Activated gamma-delta T cell treated with anti-CD3 and anti-CD28 coated beads, Interleukin-2, amount 50 U/mL, for 16 hours (primary cell): ENCODE results near the gene ANTXRL.
"Not testable (repeated sequence)": the region's sequence is repeated elsewhere in the genome, so short reads cannot be mapped to it uniquely, and the experiment has no call there.

Source experiments
- DNase-seq: peaks from one replicate; pipeline ENCODE4 v3.0.0-alpha.2; 2020; ENCODE audit warnings: low read depth

Gene ANTXRL

GRCh38 chr10:46273506-46274477 lies 13.0 kb upstream of the ANTXRL start:
- no peak for DNase-seq

- no peak for DNase-seq
Measured at GRCh38 chr10:46277840-46278239, 9.0 kb upstream of the ANTXRL start.

- not testable (repeated sequence) for DNase-seq
Measured at GRCh38 chr10:46282421-46282831, 4.4 kb upstream of the ANTXRL start.

- peak; percentile 33 for DNase-seq
Measured at GRCh38 chr10:46282842-46283574, 3.8 kb upstream of the ANTXRL start.

GRCh38 chr10:46283580-46284285 lies 3.1 kb upstream of the ANTXRL start:
- DNase-seq: no peak

- peak; percentile 47 for DNase-seq
Measured at GRCh38 chr10:46284286-46285229, 2.2 kb upstream of the ANTXRL start.

- DNase-seq: no peak
Measured at GRCh38 chr10:46285300-46285699, 1.5 kb upstream of the ANTXRL start.

GRCh38 chr10:46285966-46286620 lies 704 bp upstream of the ANTXRL start:
- no peak for DNase-seq

- DNase-seq: no peak
Measured at GRCh38 chr10:46287846-46288477, 1.2 kb downstream of the ANTXRL start.

- DNase-seq: no peak
Measured at GRCh38 chr10:46288601-46289206, 1.9 kb downstream of the ANTXRL start.

GRCh38 chr10:46289209-46289810 lies 2.5 kb downstream of the ANTXRL start:
- no peak for DNase-seq

- DNase-seq: no peak
Measured at GRCh38 chr10:46290101-46290886, 3.5 kb downstream of the ANTXRL start.

GRCh38 chr10:46291817-46292572 lies 5.2 kb downstream of the ANTXRL start:
- no peak for DNase-seq

- no peak for DNase-seq
Measured at GRCh38 chr10:46292573-46293023, 5.8 kb downstream of the ANTXRL start.

GRCh38 chr10:46293228-46293627 lies 6.4 kb downstream of the ANTXRL start:
- DNase-seq: no peak

- no peak for DNase-seq
Measured at GRCh38 chr10:46293832-46294640, 7.2 kb downstream of the ANTXRL start.
